Common myeloid progenitor, CD34-positive (primary cell): ENCODE measurements around the gene NASP.

ENCODE experiments used
- CTCF ChIA-PET: fragments of 350-600 bp; sonication (Branson Sonifier 250); formaldehyde crosslinking; loops from one replicate; lab custom pipeline; 2021; ENCODE audit warnings: antibody characterized with exemption; lab: Charles Lee
- POLR2A ChIA-PET: fragments of 350-600 bp; sonication (Branson Sonifier 250); formaldehyde crosslinking; loops from one replicate; lab custom pipeline; 2021; ENCODE audit warnings: antibody characterized with exemption; lab: Charles Lee
- DNase-seq, 3 donors: peaks; one replicate each; pipeline versions ENCODE4 v3.0.0 to v3.0.0-alpha.2; 2013
- H3K27ac ChIP-seq, 2 experiments: 1 replicate in 1 of 2; 2 replicates in 1 of 2; pipeline ENCODE4 v1.7.0; 2013; ENCODE audit warnings: inconsistent platforms in 2 of 2, low read length in 2 of 2, mild to moderate bottlenecking in 2 of 2, low read depth in 1 of 2, moderate library complexity in 1 of 2; ENCODE audit not compliant: severe bottlenecking in 2 of 2, insufficient read depth in 1 of 2, poor library complexity in 1 of 2
- H3K27me3 ChIP-seq, 5 experiments: replicated peaks in 2 of 5; 1 replicate in 3 of 5; 2 replicates in 2 of 5; pipeline versions ENCODE4 v1.6.1 to v1.7.0; 2013; ENCODE audit warnings: low read length in 4 of 5, mild to moderate bottlenecking in 2 of 5, moderate library complexity in 2 of 5, inconsistent platforms in 1 of 5; ENCODE audit not compliant: insufficient read depth in 5 of 5, control insufficient read depth in 4 of 5
- H3K36me3 ChIP-seq, 4 experiments: 1 replicate in 2 of 4; 2 replicates in 2 of 4; pipeline versions ENCODE4 v1.6.1 to v1.7.0; 2013; ENCODE audit warnings: low read length in 3 of 4, control low read depth in 1 of 4, mild to moderate bottlenecking in 1 of 4; ENCODE audit not compliant: control insufficient read depth in 4 of 4, insufficient read depth in 4 of 4
- H3K4me1 ChIP-seq, 4 experiments: 1 replicate in 3 of 4; 2 replicates in 1 of 4; pipeline versions ENCODE4 v1.6.1 to v1.7.1; 2013; ENCODE audit warnings: low read length in 3 of 4, mild to moderate bottlenecking in 3 of 4, control low read depth in 1 of 4, inconsistent platforms in 1 of 4, moderate library complexity in 1 of 4; ENCODE audit not compliant: control insufficient read depth in 4 of 4, insufficient read depth in 4 of 4; ENCODE audit errors: control extremely low read depth in 1 of 4
- H3K4me3 ChIP-seq, 7 experiments: 1 replicate in 4 of 7; 2 replicates in 3 of 7; pipeline versions ENCODE4 v1.5.1 to v1.7.0; 2013; ENCODE audit warnings: mild to moderate bottlenecking in 7 of 7, low read length in 6 of 7, moderate library complexity in 6 of 7, inconsistent platforms in 2 of 7, low read depth in 2 of 7, control low read depth in 1 of 7; ENCODE audit not compliant: insufficient read depth in 4 of 7, control insufficient read depth in 1 of 7; ENCODE audit errors: extremely low read depth in 1 of 7
- H3K9me3 ChIP-seq, 5 experiments: 1 replicate in 4 of 5; 2 replicates in 1 of 5; pipeline versions ENCODE4 v1.6.1 to v1.7.1; 2013; ENCODE audit warnings: low read length in 4 of 5, mild to moderate bottlenecking in 2 of 5, inconsistent platforms in 1 of 5, low read depth in 1 of 5, moderate library complexity in 1 of 5; ENCODE audit not compliant: control insufficient read depth in 4 of 5, insufficient read depth in 2 of 5; ENCODE audit errors: control extremely low read depth in 1 of 5
- WGBS: methylation state at CpG from one replicate; pipeline ENCODE4 v1.1.5; 2013; ENCODE audit not compliant: insufficient coverage; 5-methylcytosine and 5-hydroxymethylcytosine counted together

The NASP gene

GRCh38 chr1:45584351-45585109 is 689 bp downstream of the NASP start:
- Histone ChIP-seq H3K9me3 (no peaks in the 10 kb centered on the region), H3K36me3 (peaks cover 0 to 8% (median 0%) of the 10 kb centered on the region in 4 experiments), H3K4me3 (peak overlapping the region; percentile 69 to 100 (median 96)), H3K27ac (peak overlapping the region; percentile 86 to 96), H3K27me3 (no peaks in the 10 kb centered on the region), H3K4me1 (peaks cover 11 to 43% (median 30%) of the 10 kb centered on the region in 4 experiments)
- ChIA-PET POLR2A (interaction anchor here (0.6 to 1.7 kb wide), 6 partner anchors 9 to 863 kb away, joined by 3 to 5 read pairs (median 3); partner anchors contain the start of genes AKR1A1 and PRDX1), CTCF (interaction anchor here (1.4 to 2.9 kb wide), 2 partner anchors 16 to 80 kb away, joined by 4 to 9 read pairs; no protein-coding TSS in a partner anchor)
- 0% methylated on average over 45 of the region's 59 CpGs for WGBS
- peak; percentile 91 to 98 (median 97) for DNase-seq

- CTCF ChIA-PET: interaction anchor here (1.4 to 2.9 kb wide), 2 partner anchors 15 to 79 kb away, joined by 4 to 9 read pairs; no protein-coding TSS in a partner anchor
- POLR2A ChIA-PET: interaction anchor here (0.6 to 1.7 kb wide), 4 partner anchors 8 to 864 kb away, joined by 3 to 5 read pairs (median 3); partner anchors contain the start of gene AKR1A1
- Histone ChIP-seq H3K36me3 (peaks cover 0 to 13% (median 0%) of the 10 kb centered on the region in 4 experiments), H3K9me3 (no peaks in the 10 kb centered on the region), H3K27ac (peak overlapping the region; percentile 86 to 96), H3K27me3 (no peaks in the 10 kb centered on the region), H3K4me1 (peaks cover 11 to 43% (median 30%) of the 10 kb centered on the region in 4 experiments), H3K4me3 (peak overlapping the region; percentile 69 to 100 (median 96))
- no peak for DNase-seq
- 0% methylated on average over 3 of the region's 5 CpGs for WGBS
Measured at GRCh38 chr1:45585110-45585426, 1.2 kb downstream of the NASP start.

GRCh38 chr1:45585496-45586075 is 1.7 kb downstream of the NASP start:
- ChIA-PET POLR2A (interaction anchor here (0.6 to 1.7 kb wide), 3 partner anchors 8 to 864 kb away, joined by 3 to 5 read pairs (median 3); partner anchors contain the start of gene AKR1A1), CTCF (interaction anchor here (2.9 kb wide), 1 partner anchor 15 kb away, joined by 9 read pairs; no protein-coding TSS in a partner anchor)
- Histone ChIP-seq H3K9me3 (no peaks in the 10 kb centered on the region), H3K4me3 (peak overlapping the region in 6 of 7 experiments; percentile 87 to 100 (median 98)), H3K4me1 (peaks cover 11 to 43% (median 30%) of the 10 kb centered on the region in 4 experiments), H3K27me3 (no peaks in the 10 kb centered on the region), H3K27ac (peak overlapping the region; percentile 86 to 96), H3K36me3 (peaks cover 0 to 13% (median 0%) of the 10 kb centered on the region in 4 experiments)
- no peak for DNase-seq
- 92% methylated on average over 2 of the region's 7 CpGs for WGBS

GRCh38 chr1:45586769-45587168 is 2.9 kb downstream of the NASP start:
- 100% methylated on average over 1 of the region's 4 CpGs for WGBS
- POLR2A ChIA-PET: no interaction called here
- Histone ChIP-seq H3K9me3 (no peaks in the 10 kb centered on the region), H3K27me3 (no peaks in the 10 kb centered on the region), H3K4me3 (peak overlapping the region in 3 of 7 experiments; percentile 89 to 100 (median 96)), H3K27ac (peak overlapping the region in 1 of 2 experiments; percentile 96), H3K36me3 (peaks cover 0 to 23% (median 6%) of the 10 kb centered on the region in 4 experiments), H3K4me1 (peaks cover 11 to 42% (median 30%) of the 10 kb centered on the region in 4 experiments)
- CTCF ChIA-PET: interaction anchor here (2.9 kb wide), 1 partner anchor 13 kb away, joined by 9 read pairs; no protein-coding TSS in a partner anchor
- no peak for DNase-seq

GRCh38 chr1:45589861-45590260 is 6.0 kb downstream of the NASP start:
- WGBS: 100% methylated on average over 1 of the region's 1 CpG
- H3K27ac ChIP-seq: no peak overlapping the region
- CTCF ChIA-PET: interaction anchor here (0.6 to 1.2 kb wide), 3 partner anchors 10 to 1701 kb away, joined by 3 to 4 read pairs (median 3); no protein-coding TSS in a partner anchor

GRCh38 chr1:45594412-45594811 is 10.6 kb downstream of the NASP start:
- no peaks in the 10 kb centered on the region for H3K4me1 ChIP-seq
- CTCF ChIA-PET: no interaction called here
- peaks cover 24 to 60% (median 41%) of the 10 kb centered on the region in 4 experiments for H3K36me3 ChIP-seq
- H3K9me3 ChIP-seq: no peaks in the 10 kb centered on the region
- H3K27ac ChIP-seq: no peak overlapping the region
- POLR2A ChIA-PET: no interaction called here
- no peak overlapping the region for H3K4me3 ChIP-seq
- no peak for DNase-seq
- no peaks in the 10 kb centered on the region for H3K27me3 ChIP-seq
- 100% methylated on average over 2 of the region's 4 CpGs for WGBS

More at GRCh38 chr1:45589861-45590260, 6.0 kb downstream of the NASP start:
- H3K9me3 ChIP-seq: no peaks in the 10 kb centered on the region
- POLR2A ChIA-PET: interaction anchor here (0.6 kb wide), 2 partner anchors 37 to 891 kb away, joined by 3 to 7 read pairs; no protein-coding TSS in a partner anchor
- no peak for DNase-seq
- H3K4me1 ChIP-seq: peaks cover 9 to 22% (median 21%) of the 10 kb centered on the region in 4 experiments
- H3K4me3 ChIP-seq: no peak overlapping the region
- no peaks in the 10 kb centered on the region for H3K27me3 ChIP-seq
- peaks cover 10 to 41% (median 21%) of the 10 kb centered on the region in 4 experiments for H3K36me3 ChIP-seq
